CD14-positive monocyte (primary cell): Measurements from ENCODE around the gene IGF1R. TPM values are rescaled to one million over a fixed set of nuclear protein-coding genes. Genes with fewer than 3 reads are reported as not detected.

ENCODE experiments used
- DNase-seq, 3 donors: peaks; one replicate each; pipeline ENCODE4 v3.0.0-alpha.2; 2011 to 2022
- H2AFZ ChIP-seq: 2 replicates; pipeline ENCODE4 v1.6.0; 2012; ENCODE audit warnings: mild to moderate bottlenecking, low read depth, low read length, inconsistent platforms; ENCODE audit not compliant: insufficient read depth, poor library complexity, severe bottlenecking
- H3K27ac ChIP-seq, 2 donors: 1 replicate in 1 of 2; 2 replicates in 1 of 2; pipeline ENCODE4 v1.5.1; 2012 to 2013; ENCODE audit warnings: low read length in 2 of 2, control low read depth in 1 of 2, inconsistent platforms in 1 of 2, low read depth in 1 of 2, mild to moderate bottlenecking in 1 of 2
- H3K27me3 ChIP-seq, 2 donors: one replicate each; pipeline versions ENCODE4 v1.6.0 to v1.6.1; 2011 to 2013; ENCODE audit warnings: low read length in 2 of 2; ENCODE audit not compliant: control insufficient read depth in 2 of 2, insufficient read depth in 2 of 2
- H3K36me3 ChIP-seq, 2 donors: replicated peaks in 1 of 2; 1 replicate in 1 of 2; 2 replicates in 1 of 2; pipeline versions ENCODE4 v1.5.1 to v1.6.1; 2012 to 2013; ENCODE audit warnings: low read length in 2 of 2, control low read depth in 1 of 2, inconsistent platforms in 1 of 2, mild to moderate bottlenecking in 1 of 2; ENCODE audit not compliant: insufficient read depth in 2 of 2, control insufficient read depth in 1 of 2
- H3K4me1 ChIP-seq, 2 donors: 1 replicate in 1 of 2; 2 replicates in 1 of 2; pipeline versions ENCODE4 v1.5.1 to v1.6.1; 2012 to 2013; ENCODE audit warnings: low read length in 2 of 2, control low read depth in 1 of 2, inconsistent platforms in 1 of 2, mild to moderate bottlenecking in 1 of 2, moderate library complexity in 1 of 2; ENCODE audit not compliant: insufficient read depth in 2 of 2, control insufficient read depth in 1 of 2
- H3K4me2 ChIP-seq: replicated peaks from 2 replicates; pipeline ENCODE3; 2012; ENCODE audit warnings: low read length, moderate library complexity, mild to moderate bottlenecking; ENCODE audit not compliant: poor library complexity, severe bottlenecking; ENCODE audit errors: extremely low read depth
- H3K4me3 ChIP-seq, 3 experiments: fragments of 200-600 bp in 1 of 3; sonication (generic) in 1 of 3; replicated peaks in 1 of 3; 1 replicate in 2 of 3; 2 replicates in 1 of 3; pipeline ENCODE4 v1.5.1; 2011 to 2013; ENCODE audit warnings: low read length in 3 of 3, mild to moderate bottlenecking in 3 of 3, control low read depth in 2 of 3, low read depth in 2 of 3, inconsistent platforms in 1 of 3, moderate library complexity in 1 of 3
- H3K79me2 ChIP-seq: 2 replicates; pipeline ENCODE4 v1.6.0; 2012; ENCODE audit warnings: mild to moderate bottlenecking, control low read depth, inconsistent platforms, low read length, moderate library complexity; ENCODE audit not compliant: insufficient read depth
- H3K9ac ChIP-seq: 2 replicates; pipeline ENCODE4 v1.6.0; 2017; ENCODE audit warnings: low read length, mild to moderate bottlenecking; ENCODE audit not compliant: insufficient read depth, poor library complexity, severe bottlenecking
- H3K9me3 ChIP-seq, 2 donors: replicated peaks in 1 of 2; 1 replicate in 1 of 2; 2 replicates in 1 of 2; pipeline versions ENCODE4 v1.5.1 to v1.6.1; 2012 to 2013; ENCODE audit warnings: low read length in 2 of 2, control low read depth in 1 of 2; ENCODE audit not compliant: control insufficient read depth in 1 of 2, insufficient read depth in 1 of 2
- H4K20me1 ChIP-seq: 2 replicates; pipeline ENCODE4 v1.6.0; 2012; ENCODE audit warnings: mild to moderate bottlenecking, low read length, control low read depth, moderate library complexity; ENCODE audit not compliant: insufficient read depth
- H3K27ac Mint-ChIP-seq, 7 donors: one replicate each; pipeline ENCODE4 v1.8.0; 2020; ENCODE audit warnings: mild to moderate bottlenecking in 7 of 7, mixed read lengths in 7 of 7, moderate library complexity in 6 of 7, inconsistent platforms in 2 of 7
- H3K27me3 Mint-ChIP-seq, 3 donors: one replicate each; pipeline ENCODE4 v1.8.0; 2021 to 2022; ENCODE audit warnings: low read depth in 3 of 3, mild to moderate bottlenecking in 3 of 3, mixed read lengths in 3 of 3, moderate library complexity in 3 of 3, inconsistent platforms in 1 of 3
- H3K36me3 Mint-ChIP-seq, 2 donors: one replicate each; pipeline ENCODE4 v1.8.0; 2020; ENCODE audit warnings: mixed read lengths in 2 of 2, inconsistent platforms in 1 of 2, mild to moderate bottlenecking in 1 of 2
- H3K4me1 Mint-ChIP-seq: one replicate; pipeline ENCODE4 v1.8.0; 2020; ENCODE audit warnings: mild to moderate bottlenecking, mixed read lengths
- H3K4me3 Mint-ChIP-seq, 2 donors: one replicate each; pipeline ENCODE4 v1.8.0; 2020; ENCODE audit warnings: mild to moderate bottlenecking in 2 of 2, mixed read lengths in 2 of 2, moderate library complexity in 1 of 2
- H3K9me3 Mint-ChIP-seq, 7 donors: one replicate each; pipeline ENCODE4 v1.8.0; 2020 to 2022; ENCODE audit warnings: mixed read lengths in 7 of 7, mild to moderate bottlenecking in 6 of 7, moderate library complexity in 6 of 7, inconsistent platforms in 2 of 7
- WGBS: methylation state at CpG from one replicate; pipeline ENCODE4 v1.1.5; 2013; ENCODE audit warnings: missing lambda C conversion rate; ENCODE audit not compliant: insufficient coverage; 5-methylcytosine and 5-hydroxymethylcytosine counted together
- intact Hi-C, 2 donors: fragments of 100-400 bp; cut with micrococcal nuclease; formaldehyde crosslinking; loops; one replicate each; pipeline versions ENCODE4 v1.15.0 to v1.15.1; 2023
- polyA plus RNA-seq, 3 donors: library from polyadenylated mRNA; depleted of rRNA in 1 of 3; unstranded in 2 of 3; stranded (reverse) in 1 of 3; fragments of 300-500 nt in 2 of 3; fragments of >200 nt in 1 of 3; fragmentation: Illumina TruSeq in 2 of 3; gene quantifications; 1 replicate in 2 of 3; 2 replicates in 1 of 3; pipeline ENCODE4 v1.2.3, GENCODE V29; 2012 to 2021
- TF ChIP-seq, protein P1 (sequence below): fragments of 200-600 bp; IDR thresholded peaks from one replicate; pipeline ENCODE4 v1.8.0; 2022; ENCODE audit warnings: antibody characterized with exemption, mild to moderate bottlenecking

Gene IGF1R
- polyA plus RNA-seq, 3 donors = 0.35 to 4.9 (median 0.67) TPM

DNA sequence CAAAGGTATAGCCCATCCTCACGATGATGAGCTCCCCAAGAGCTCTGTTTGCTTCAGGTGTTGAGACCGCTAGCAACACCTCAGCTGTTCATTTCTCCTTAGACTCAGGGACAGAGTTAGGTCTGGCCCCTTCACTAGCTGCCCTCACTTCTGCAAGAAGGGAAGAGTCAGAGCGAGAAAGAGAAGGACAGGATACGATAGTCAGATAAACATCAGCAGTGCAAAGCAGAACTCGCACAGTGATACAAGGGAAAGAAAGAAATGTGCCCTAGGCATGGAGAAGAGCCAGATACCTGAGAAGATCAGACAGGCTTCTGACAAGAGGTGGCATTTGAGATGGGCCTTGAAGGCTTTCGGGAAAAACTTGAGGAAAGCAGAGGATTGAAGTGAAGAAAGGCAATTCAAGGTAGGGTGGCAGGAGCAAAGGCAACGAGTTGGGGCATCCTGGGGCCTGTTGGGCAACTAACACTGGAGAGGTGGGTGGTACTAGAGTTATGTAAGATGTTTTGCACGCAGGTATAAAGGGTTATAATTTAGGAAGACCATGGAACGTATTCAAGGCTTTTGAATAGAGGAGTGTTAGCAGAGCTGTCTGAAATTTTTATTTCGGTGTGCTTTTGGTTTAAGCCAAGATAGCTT lies 253.2 kb downstream of the IGF1R start:
- Mint-ChIP-seq H3K27me3 (peaks cover 0 to 2% (median 0%) of the 10 kb centered on the region in 3 donors), H3K27ac (peak overlapping the region in 4 of 7 donors; percentile 0 to 43 (median 16)), H3K4me1 (peaks cover 38% of the 10 kb centered on the region), H3K36me3 (peaks cover 32 to 37% of the 10 kb centered on the region in 2 donors), H3K9me3 (no peaks in the 10 kb centered on the region), H3K4me3 (no peak overlapping the region)
- Histone ChIP-seq H3K27ac (peak overlapping the region in 1 of 2 donors; percentile 20), H3K36me3 (peaks cover 4 to 19% of the 10 kb centered on the region in 2 donors), H4K20me1 (no peaks in the 10 kb centered on the region), H2AFZ (no peak overlapping the region), H3K4me2 (no peak overlapping the region), H3K4me1 (peaks cover 17 to 42% of the 10 kb centered on the region in 2 donors), H3K9me3 (no peaks in the 10 kb centered on the region), H3K4me3 (no peak overlapping the region), H3K79me2 (peaks cover 4% of the 10 kb centered on the region), H3K9ac (no peak overlapping the region), H3K27me3 (no peaks in the 10 kb centered on the region)
- TF ChIP-seq, protein P1, sequence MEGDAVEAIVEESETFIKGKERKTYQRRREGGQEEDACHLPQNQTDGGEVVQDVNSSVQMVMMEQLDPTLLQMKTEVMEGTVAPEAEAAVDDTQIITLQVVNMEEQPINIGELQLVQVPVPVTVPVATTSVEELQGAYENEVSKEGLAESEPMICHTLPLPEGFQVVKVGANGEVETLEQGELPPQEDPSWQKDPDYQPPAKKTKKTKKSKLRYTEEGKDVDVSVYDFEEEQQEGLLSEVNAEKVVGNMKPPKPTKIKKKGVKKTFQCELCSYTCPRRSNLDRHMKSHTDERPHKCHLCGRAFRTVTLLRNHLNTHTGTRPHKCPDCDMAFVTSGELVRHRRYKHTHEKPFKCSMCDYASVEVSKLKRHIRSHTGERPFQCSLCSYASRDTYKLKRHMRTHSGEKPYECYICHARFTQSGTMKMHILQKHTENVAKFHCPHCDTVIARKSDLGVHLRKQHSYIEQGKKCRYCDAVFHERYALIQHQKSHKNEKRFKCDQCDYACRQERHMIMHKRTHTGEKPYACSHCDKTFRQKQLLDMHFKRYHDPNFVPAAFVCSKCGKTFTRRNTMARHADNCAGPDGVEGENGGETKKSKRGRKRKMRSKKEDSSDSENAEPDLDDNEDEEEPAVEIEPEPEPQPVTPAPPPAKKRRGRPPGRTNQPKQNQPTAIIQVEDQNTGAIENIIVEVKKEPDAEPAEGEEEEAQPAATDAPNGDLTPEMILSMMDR = no peak
- intact Hi-C loops = no loop called here
- DNase-seq = no peak
- WGBS = 81% methylated on average over 9 of the region's 10 CpGs

- H3K36me3 ChIP-seq = peaks cover 5 to 22% of the 10 kb centered on the region in 2 donors
- H3K4me1 Mint-ChIP-seq = peaks cover 38% of the 10 kb centered on the region
- H3K9me3 ChIP-seq = no peaks in the 10 kb centered on the region
- peaks cover 17 to 42% of the 10 kb centered on the region in 2 donors for H3K4me1 ChIP-seq
- H3K9me3 Mint-ChIP-seq = no peaks in the 10 kb centered on the region
- peaks cover 4% of the 10 kb centered on the region for H3K79me2 ChIP-seq
- no peak for DNase-seq
- no peaks in the 10 kb centered on the region for H4K20me1 ChIP-seq
- peak overlapping the region in 1 of 2 donors; percentile 18 for H3K27ac ChIP-seq
- no peaks in the 10 kb centered on the region for H3K27me3 ChIP-seq
- H3K36me3 Mint-ChIP-seq = peaks cover 24 to 29% of the 10 kb centered on the region in 2 donors
- TF ChIP-seq, protein P1 = no peak
- no peak overlapping the region for H3K4me3 ChIP-seq
- H3K4me3 Mint-ChIP-seq = no peak overlapping the region
- peak overlapping the region in 2 of 7 donors; percentile 22 for H3K27ac Mint-ChIP-seq
- no CpG with 5 or more reads among the region's 4 CpGs for WGBS
- H3K4me2 ChIP-seq = no peak overlapping the region
- intact Hi-C loops = no loop called here
- no peak overlapping the region for H3K9ac ChIP-seq
- no peak overlapping the region for H2AFZ ChIP-seq
- peaks cover 0 to 2% (median 0%) of the 10 kb centered on the region in 3 donors for H3K27me3 Mint-ChIP-seq
These were observed 254.6 kb downstream of the IGF1R start for GRCh38 chr15:98902931-98903330.
